Caco-2 (cell line): ENCODE results near the gene ARMC5. TPM values are rescaled to one million over a fixed set of nuclear protein-coding genes. Genes with fewer than 3 reads are reported as not detected.

Source experiments
- BruUV-seq: library from RNA; stranded (reverse); fragments of 400-500 nt; replicated peaks from 2 replicates; lab custom pipeline; 2021; lab: Mats Ljungman, UMichigan
- CTCF ChIA-PET: fragments of 300-600 bp; sonication (Branson Sonifier 250); formaldehyde crosslinking; loops from one replicate; lab custom pipeline; 2022; ENCODE audit warnings: antibody characterized with exemption; lab: Charles Lee
- POLR2A ChIA-PET: fragments of 300-600 bp; sonication (Branson Sonifier 250); formaldehyde crosslinking; loops from one replicate; lab custom pipeline; 2022; ENCODE audit warnings: antibody characterized with exemption; lab: Charles Lee
- DNase-seq, 2 experiments: peaks; one replicate each; pipeline versions ENCODE4 v3.0.0 to v3.0.0-alpha.2; 2020 to 2022
- H3K27me3 ChIP-seq: replicated peaks from 2 replicates; pipeline ENCODE4 v1.6.0; 2011; ENCODE audit warnings: low read length; ENCODE audit not compliant: control insufficient read depth, insufficient read depth
- H3K36me3 ChIP-seq: 2 replicates; pipeline ENCODE4 v1.5.1; 2011; ENCODE audit warnings: low read length; ENCODE audit not compliant: control insufficient read depth, insufficient read depth
- H3K4me1 ChIP-seq: fragments of 250-450 bp; sonication (Bioruptor Pico); 2 replicates; pipeline ENCODE4 v1.5.1; 2020; ENCODE audit warnings: mild to moderate bottlenecking
- H3K4me3 ChIP-seq: 2 replicates; pipeline ENCODE4 v1.5.1; 2011; ENCODE audit warnings: low read depth, mild to moderate bottlenecking, control low read depth, low read length
- H3K9me3 ChIP-seq: fragments of 250-450 bp; sonication (Bioruptor Pico); 2 replicates; pipeline ENCODE4 v1.5.1; 2020; ENCODE audit warnings: mild to moderate bottlenecking, moderate library complexity
- H3K27ac Mint-ChIP-seq: one replicate; pipeline ENCODE4 v1.8.0; 2022; ENCODE audit warnings: mixed read lengths; ENCODE audit not compliant: unreplicated experiment
- H3K27me3 Mint-ChIP-seq: one replicate; pipeline ENCODE4 v1.8.0; 2022; ENCODE audit warnings: mixed read lengths; ENCODE audit not compliant: insufficient read depth, unreplicated experiment
- H3K36me3 Mint-ChIP-seq: one replicate; pipeline ENCODE4 v1.8.0; 2022; ENCODE audit warnings: mild to moderate bottlenecking, mixed read lengths; ENCODE audit not compliant: insufficient read depth, unreplicated experiment
- H3K4me1 Mint-ChIP-seq: one replicate; pipeline ENCODE4 v1.8.0; 2022; ENCODE audit warnings: low read depth, mixed read lengths; ENCODE audit not compliant: unreplicated experiment
- H3K4me3 Mint-ChIP-seq: one replicate; pipeline ENCODE4 v1.8.0; 2022; ENCODE audit warnings: mild to moderate bottlenecking, moderate library complexity, mixed read lengths; ENCODE audit not compliant: unreplicated experiment
- H3K9me3 Mint-ChIP-seq: one replicate; pipeline ENCODE4 v1.8.0; 2022; ENCODE audit warnings: mixed read lengths; ENCODE audit not compliant: unreplicated experiment
- intact Hi-C: fragments of 100-400 bp; cut with micrococcal nuclease; formaldehyde crosslinking; loops from one replicate; pipeline ENCODE4 v1.10.0; 2022; ENCODE audit not compliant: unreplicated experiment
- total RNA-seq: library from RNA; stranded (reverse); gene quantifications from 2 replicates; pipeline ENCODE4 v1.2.3, GENCODE V29; 2022
- TF ChIP-seq, protein P1 (sequence below), 2 experiments: fragments of 200-600 bp in 1 of 2; IDR thresholded peaks; 1 replicate in 1 of 2; 2 replicates in 1 of 2; pipeline versions ENCODE4 v1.5.1 to v1.8.0; 2011 to 2022; ENCODE audit warnings: antibody characterized with exemption in 1 of 2, control low read depth in 1 of 2, inconsistent platforms in 1 of 2, low read depth in 1 of 2, low read length in 1 of 2, mild to moderate bottlenecking in 1 of 2, moderate library complexity in 1 of 2; ENCODE audit not compliant: insufficient read depth in 1 of 2, severe bottlenecking in 1 of 2, unreplicated experiment in 1 of 2

Gene ARMC5
- total RNA-seq, 1 experiment from 2014 or later: 10.2 TPM

DNA sequence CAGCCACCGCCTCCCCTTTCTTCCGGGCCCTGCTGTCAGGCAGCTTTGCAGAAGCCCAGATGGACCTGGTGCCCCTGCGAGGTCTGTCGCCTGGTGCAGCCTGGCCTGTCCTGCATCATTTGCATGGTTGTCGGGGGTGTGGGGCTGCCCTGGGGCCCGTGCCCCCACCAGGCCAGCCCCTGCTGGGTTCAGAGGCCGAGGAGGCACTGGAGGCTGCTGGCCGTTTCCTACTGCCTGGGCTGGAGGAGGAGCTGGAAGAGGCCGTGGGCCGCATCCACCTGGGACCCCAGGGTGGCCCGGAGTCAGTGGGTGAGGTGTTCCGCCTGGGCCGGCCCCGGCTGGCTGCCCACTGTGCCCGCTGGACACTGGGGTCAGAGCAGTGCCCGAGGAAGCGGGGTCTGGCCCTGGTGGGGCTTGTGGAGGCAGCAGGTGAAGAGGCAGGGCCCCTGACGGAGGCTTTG is 7.1 kb downstream of the ARMC5 start:
- POLR2A ChIA-PET: no interaction called here
- no peaks in the 10 kb centered on the region for H3K9me3 ChIP-seq

DNA sequence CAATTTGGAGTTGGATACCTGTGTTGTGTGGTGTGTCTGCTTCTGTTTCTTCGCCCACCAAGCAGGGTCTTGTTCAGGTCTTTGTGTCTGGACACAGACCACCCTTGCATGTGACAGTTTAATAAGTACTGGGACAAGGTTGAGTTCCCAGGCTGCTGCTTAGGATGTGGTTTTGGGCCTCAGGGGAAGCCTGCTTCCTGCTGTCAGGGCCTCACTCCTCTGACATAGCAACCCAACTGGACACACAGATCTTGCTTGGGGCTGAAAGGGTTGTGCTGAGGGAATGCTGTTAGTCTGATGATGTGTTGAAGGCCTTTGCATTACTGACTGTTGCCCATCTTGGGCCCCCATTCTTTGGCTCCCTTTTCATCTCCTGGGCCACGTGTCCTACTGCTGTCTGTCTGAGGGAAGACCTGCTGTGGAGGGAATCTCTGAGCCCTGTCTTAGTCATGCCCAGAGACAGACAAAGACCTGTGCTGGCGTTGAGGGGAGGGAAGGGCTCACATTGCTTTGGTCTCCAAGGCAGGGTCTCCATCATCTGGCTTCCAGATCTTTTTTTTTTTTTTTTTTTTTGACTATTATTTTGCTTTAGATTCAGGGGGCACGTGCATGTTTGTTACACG is 8.0 kb downstream of the ARMC5 start:
- no peak for DNase-seq
- no peaks in the 10 kb centered on the region for H3K9me3 ChIP-seq
- BruUV-seq: no TSS peak
- Mint-ChIP-seq H3K9me3 (no peaks in the 10 kb centered on the region), H3K4me3 (no peak overlapping the region), H3K36me3 (peaks cover 32% of the 10 kb centered on the region), H3K27me3 (no peaks in the 10 kb centered on the region), H3K27ac (no peak overlapping the region), H3K4me1 (peaks cover 8% of the 10 kb centered on the region)
- no peak overlapping the region for H3K4me3 ChIP-seq
- peaks cover 1% of the 10 kb centered on the region; the same call in 1 of the 2 replicates for H3K36me3 ChIP-seq
- POLR2A ChIA-PET: no interaction called here
- intact Hi-C loops: no loop called here
- CTCF ChIA-PET: no interaction called here
- H3K27me3 ChIP-seq: no peaks in the 10 kb centered on the region
- no peaks in the 10 kb centered on the region; the same call in 1 of the 2 replicates for H3K4me1 ChIP-seq
- TF ChIP-seq, protein P1, sequence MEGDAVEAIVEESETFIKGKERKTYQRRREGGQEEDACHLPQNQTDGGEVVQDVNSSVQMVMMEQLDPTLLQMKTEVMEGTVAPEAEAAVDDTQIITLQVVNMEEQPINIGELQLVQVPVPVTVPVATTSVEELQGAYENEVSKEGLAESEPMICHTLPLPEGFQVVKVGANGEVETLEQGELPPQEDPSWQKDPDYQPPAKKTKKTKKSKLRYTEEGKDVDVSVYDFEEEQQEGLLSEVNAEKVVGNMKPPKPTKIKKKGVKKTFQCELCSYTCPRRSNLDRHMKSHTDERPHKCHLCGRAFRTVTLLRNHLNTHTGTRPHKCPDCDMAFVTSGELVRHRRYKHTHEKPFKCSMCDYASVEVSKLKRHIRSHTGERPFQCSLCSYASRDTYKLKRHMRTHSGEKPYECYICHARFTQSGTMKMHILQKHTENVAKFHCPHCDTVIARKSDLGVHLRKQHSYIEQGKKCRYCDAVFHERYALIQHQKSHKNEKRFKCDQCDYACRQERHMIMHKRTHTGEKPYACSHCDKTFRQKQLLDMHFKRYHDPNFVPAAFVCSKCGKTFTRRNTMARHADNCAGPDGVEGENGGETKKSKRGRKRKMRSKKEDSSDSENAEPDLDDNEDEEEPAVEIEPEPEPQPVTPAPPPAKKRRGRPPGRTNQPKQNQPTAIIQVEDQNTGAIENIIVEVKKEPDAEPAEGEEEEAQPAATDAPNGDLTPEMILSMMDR (IDR thresholded peaks at IDR 0.05; ENCODE audit: insufficient read depth in 1 of 2, low read depth in 1 of 2, low read length in 1 of 2, severe bottlenecking in 1 of 2, unreplicated experiment in 1 of 2): no peak

More for the DNA sequence above, 7.1 kb downstream of the ARMC5 start:
- no peaks in the 10 kb centered on the region for H3K27me3 ChIP-seq
- no peak overlapping the region for H3K27ac Mint-ChIP-seq
- no peak for DNase-seq
- no peaks in the 10 kb centered on the region for H3K9me3 Mint-ChIP-seq
- no TSS peak for BruUV-seq
- CTCF ChIA-PET: no interaction called here
- peaks cover 1% of the 10 kb centered on the region; the same call in 1 of the 2 replicates for H3K36me3 ChIP-seq
- TF ChIP-seq, protein P1 (IDR thresholded peaks at IDR 0.05; ENCODE audit: insufficient read depth in 1 of 2, low read depth in 1 of 2, low read length in 1 of 2, severe bottlenecking in 1 of 2, unreplicated experiment in 1 of 2): no peak
- H3K36me3 Mint-ChIP-seq: peaks cover 32% of the 10 kb centered on the region
- intact Hi-C loops: no loop called here
- no peaks in the 10 kb centered on the region for H3K27me3 Mint-ChIP-seq
- H3K4me1 ChIP-seq: no peaks in the 10 kb centered on the region; the same call in 1 of the 2 replicates
- H3K4me1 Mint-ChIP-seq: peaks cover 4% of the 10 kb centered on the region
- H3K4me3 ChIP-seq: no peak overlapping the region
- no peak overlapping the region for H3K4me3 Mint-ChIP-seq

DNA sequence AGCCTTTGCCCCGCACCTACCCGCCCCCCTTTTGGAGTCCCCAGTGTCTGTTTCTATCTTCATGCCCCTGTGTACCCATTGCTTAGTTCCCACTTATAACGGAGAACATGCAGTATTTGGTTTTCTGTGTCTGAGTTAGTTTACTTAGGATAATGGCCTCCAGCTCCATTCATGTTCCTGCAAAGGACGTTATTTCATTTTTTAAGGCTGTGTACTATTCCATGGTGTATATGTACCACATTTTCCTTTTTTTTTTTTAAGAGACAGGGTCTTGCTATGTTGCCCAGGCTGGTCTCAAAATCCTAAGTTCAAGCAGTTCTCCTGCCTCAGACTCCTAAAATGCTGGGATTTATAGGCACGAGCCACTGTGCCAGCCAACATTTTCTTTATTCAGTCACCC is 8.6 kb downstream of the ARMC5 start:
- CTCF ChIA-PET: no interaction called here
- intact Hi-C loops: no loop called here
- POLR2A ChIA-PET: no interaction called here

More for the DNA sequence above, 8.6 kb downstream of the ARMC5 start:
- H3K4me3 Mint-ChIP-seq: no peak overlapping the region
- H3K9me3 Mint-ChIP-seq: no peaks in the 10 kb centered on the region
- Histone ChIP-seq H3K36me3 (peaks cover 1% of the 10 kb centered on the region; the same call in 1 of the 2 replicates), H3K27me3 (no peaks in the 10 kb centered on the region), H3K4me3 (no peak overlapping the region), H3K4me1 (no peaks in the 10 kb centered on the region; the same call in 1 of the 2 replicates), H3K9me3 (no peaks in the 10 kb centered on the region)
- no peak overlapping the region for H3K27ac Mint-ChIP-seq
- no TSS peak for BruUV-seq
- DNase-seq: no peak
- H3K4me1 Mint-ChIP-seq: peaks cover 14% of the 10 kb centered on the region
- TF ChIP-seq, protein P1 (IDR thresholded peaks at IDR 0.05; ENCODE audit: insufficient read depth in 1 of 2, low read depth in 1 of 2, low read length in 1 of 2, severe bottlenecking in 1 of 2, unreplicated experiment in 1 of 2): no peak
- H3K27me3 Mint-ChIP-seq: no peaks in the 10 kb centered on the region
- H3K36me3 Mint-ChIP-seq: peaks cover 34% of the 10 kb centered on the region
